GM12878 (cell line): Measurements from ENCODE around the gene YWHAQ. TPM values are rescaled to one million over a fixed set of nuclear protein-coding genes. Genes with fewer than 3 reads are reported as not detected.
"Not testable (repeated sequence)": the region's sequence is repeated elsewhere in the genome, so short reads cannot be mapped to it uniquely, and the experiment has no call there.

Source experiments
- ATAC-seq: fragments of 200-7000 bp; cut with Tn5 transposase; 3 replicates; pipeline ENCODE4 v1.9.1; 2020; ENCODE audit warnings: mild to moderate bottlenecking, moderate library complexity
- BruUV-seq: library from RNA; stranded (reverse); fragments of 400-500 nt; replicated peaks from 2 replicates; lab custom pipeline; 2021; lab: Mats Ljungman, UMichigan
- CTCF ChIA-PET: fragments of 300-600 bp; sonication (Branson Sonifier 250); formaldehyde crosslinking; extraction: SDS; loops from one replicate; lab custom pipeline; 2021; ENCODE audit warnings: inconsistent platforms; lab: Yijun Ruan, JAX
- POLR2A ChIA-PET: fragments of 350-600 bp; formaldehyde crosslinking; extraction: SDS; loops from one replicate; lab custom pipeline; 2021; ENCODE audit warnings: inconsistent platforms; lab: Charles Lee
- RAD21 ChIA-PET: fragments of 300-600 bp; sonication (Branson Sonifier 250); formaldehyde crosslinking; loops from one replicate; lab custom pipeline; 2023; ENCODE audit warnings: antibody characterized with exemption; ENCODE audit not compliant: unreplicated experiment; lab: Charles Lee
- SMC1A ChIA-PET: fragments of 300-600 bp; sonication (Branson Sonifier 250); formaldehyde crosslinking; loops from one replicate; lab custom pipeline; 2023; ENCODE audit not compliant: unreplicated experiment, uncharacterized antibody; lab: Charles Lee
- DNase-seq: peaks from one replicate; pipeline ENCODE4 v3.0.0-alpha.2; 2011; ENCODE audit warnings: low read depth, low spot score
- FAIRE-seq: peaks from 3 replicates; lab custom pipeline; 2011; peaks lifted over from hg19 to GRCh38; lab: Jason Lieb, UNC
- H2AFZ ChIP-seq: 2 replicates; pipeline ENCODE4 v1.6.0; 2011; ENCODE audit warnings: low read depth, low read length, control low read depth; ENCODE audit not compliant: control insufficient read depth
- H3K27ac ChIP-seq: 2 replicates; pipeline ENCODE4 v1.5.1; 2011; ENCODE audit warnings: control low read depth; ENCODE audit not compliant: control insufficient read depth, insufficient read depth
- H3K27me3 ChIP-seq, 2 experiments: replicated peaks in 1 of 2; 2 replicates each; pipeline versions ENCODE4 v1.6.0 to v1.6.1; 2011; ENCODE audit warnings: low read length in 1 of 2; ENCODE audit not compliant: control insufficient read depth in 2 of 2, insufficient read depth in 2 of 2
- H3K36me3 ChIP-seq, 2 experiments: 2 replicates each; pipeline ENCODE4 v1.5.1; 2011; ENCODE audit warnings: low read length in 1 of 2; ENCODE audit not compliant: control insufficient read depth in 2 of 2, insufficient read depth in 2 of 2
- H3K4me1 ChIP-seq: 2 replicates; pipeline ENCODE4 v1.6.1; 2011; ENCODE audit warnings: mild to moderate bottlenecking, low read length, moderate library complexity, mixed read lengths; ENCODE audit not compliant: control insufficient read depth, insufficient read depth
- H3K4me2 ChIP-seq: 2 replicates; pipeline ENCODE4 v1.6.0; 2011; ENCODE audit warnings: control low read depth; ENCODE audit not compliant: control insufficient read depth, insufficient read depth
- H3K4me3 ChIP-seq: fragments of 200-600 bp; sonication (generic); 2 replicates; pipeline ENCODE4 v1.5.1; 2016
- H3K79me2 ChIP-seq: 2 replicates; pipeline ENCODE4 v1.6.0; 2011; ENCODE audit warnings: low read length; ENCODE audit not compliant: control insufficient read depth, insufficient read depth
- H3K9ac ChIP-seq: 2 replicates; pipeline ENCODE4 v1.8.0; 2011; ENCODE audit warnings: low read length, control low read depth, mixed read lengths; ENCODE audit not compliant: control insufficient read depth, insufficient read depth
- H3K9me3 ChIP-seq: replicated peaks from 3 replicates; pipeline ENCODE4 v1.5.1; 2011; ENCODE audit warnings: mild to moderate bottlenecking, low read length; ENCODE audit not compliant: control insufficient read depth, insufficient read depth
- H4K20me1 ChIP-seq: 2 replicates; pipeline ENCODE4 v1.6.0; 2011; ENCODE audit not compliant: control insufficient read depth, insufficient read depth
- BHLHE40 ChIP-seq, 2 experiments: fragments of 450-650 bp in 1 of 2; IDR thresholded peaks; 2 replicates each; pipeline ENCODE4 v1.6.1; 2011 to 2017; ENCODE audit warnings: low read depth in 2 of 2, borderline replicate concordance in 1 of 2, improper control_type of control experiment in 1 of 2, low read length in 1 of 2, mild to moderate bottlenecking in 1 of 2
- RELB ChIP-seq: fragments of 450-650 bp; IDR thresholded peaks from 2 replicates; pipeline ENCODE4 v1.6.1; 2017; ENCODE audit warnings: low read depth, mild to moderate bottlenecking, moderate library complexity
- SKIL ChIP-seq: fragments of 450-650 bp; IDR thresholded peaks from 2 replicates; pipeline ENCODE4 v1.6.1; 2017; ENCODE audit warnings: mild to moderate bottlenecking, low read depth, inconsistent platforms; ENCODE audit not compliant: poor library complexity, severe bottlenecking
- SUZ12 ChIP-seq: fragments of 200-600 bp; sonication (generic); IDR thresholded peaks from one replicate; pipeline ENCODE4 v1.6.1; 2018; ENCODE audit warnings: antibody characterized with exemption, mild to moderate bottlenecking; ENCODE audit not compliant: unreplicated experiment
- TAF1 ChIP-seq: IDR thresholded peaks from 2 replicates; pipeline ENCODE4 v1.6.1; 2011; ENCODE audit warnings: mild to moderate bottlenecking, low read depth, low read length, borderline replicate concordance
- TCF7 ChIP-seq: IDR thresholded peaks from 2 replicates; pipeline ENCODE4 v1.6.1; 2014; ENCODE audit warnings: antibody characterized with exemption, borderline replicate concordance
- USF2 ChIP-seq: IDR thresholded peaks from 2 replicates; pipeline ENCODE4 v1.6.1; 2011; ENCODE audit warnings: low read depth, low read length, improper control_type of control experiment, borderline replicate concordance
- ZBTB33 ChIP-seq: fragments of 450-650 bp; IDR thresholded peaks from 2 replicates; pipeline ENCODE4 v1.6.1; 2017; ENCODE audit warnings: mild to moderate bottlenecking
- WGBS: methylation state at CpG from one replicate; pipeline ENCODE4 v1.1.6; 2016; ENCODE audit warnings: low lambda C conversion rate; ENCODE audit not compliant: insufficient replicate concordance, insufficient coverage; ENCODE audit errors: missing lambda C conversion rate; 5-methylcytosine and 5-hydroxymethylcytosine counted together
- in situ Hi-C: fragments of 300-500 bp; cut with MboI; formaldehyde crosslinking; loops from 9 replicates; pipeline ENCODE4 v1.14.3; 2018; ENCODE audit warnings: mixed read lengths
- intact Hi-C: fragments of 100-400 bp; cut with micrococcal nuclease; formaldehyde crosslinking; loops from one replicate; pipeline ENCODE4 v1.14.2; 2022; ENCODE audit not compliant: unreplicated experiment
- polyA plus RNA-seq, 11 experiments: library from polyadenylated mRNA; depleted of rRNA in 4 of 11; unstranded in 6 of 11; stranded (reverse) in 5 of 11; fragments of >200 nt; fragmentation: Nextera tagmentation in 4 of 11; fragmentation: Illumina TruSeq in 1 of 11; extraction: Ambion mirVana in 4 of 11; extraction: Trizol in 1 of 11; gene quantifications; 1 replicate in 1 of 11; 2 replicates in 10 of 11; pipeline versions ENCODE4 v1.2.1 to v1.2.3, GENCODE V29; 2011 to 2016; ENCODE audit warnings: inconsistent platforms in 2 of 11, missing spikeins in 2 of 11, low read depth in 1 of 11
- total RNA-seq, 4 experiments: library from RNA; depleted of rRNA in 3 of 4; stranded (reverse); fragments of >200 nt in 3 of 4; fragmentation: Illumina TruSeq in 1 of 4; extraction: Trizol in 1 of 4; gene quantifications; 2 replicates each; pipeline versions ENCODE4 v1.2.1 to v1.2.3, GENCODE V29; 2013 to 2021

The YWHAQ gene
- total and polyA plus RNA-seq, 10 of the 15 experiments (the other 5 are each of a cell fraction or from before 2014, with no cell fraction given): 63.0 to 515 (median 219) TPM

GRCh38 chr2:9613291-9613690, 17.5 kb downstream of the YWHAQ start (continued):
- no peak for TF ChIP-seq ZBTB33
- TF ChIP-seq BHLHE40 (IDR thresholded peaks at IDR 0.05; ENCODE audit: borderline replicate concordance in 1 of 2, low read depth in 2 of 2, low read length in 1 of 2): no peak
- TF ChIP-seq SUZ12: no peak
- no peak for TF ChIP-seq USF2
- TF ChIP-seq SKIL: no peak
- no peak for TF ChIP-seq TCF7
- no peak for TF ChIP-seq TAF1
- TF ChIP-seq RELB: no peak

GRCh38 chr2:9611549-9611912, 19.3 kb downstream of the YWHAQ start:
- intact Hi-C loops, H3K27ac ChIP-seq, H3K36me3 ChIP-seq, H3K9me3 ChIP-seq, BruUV-seq, in situ Hi-C loops, DNase-seq, H2AFZ ChIP-seq, H4K20me1 ChIP-seq, ATAC-seq, H3K4me1 ChIP-seq, H3K9ac ChIP-seq, H3K4me3 ChIP-seq, FAIRE-seq, H3K4me2 ChIP-seq, H3K27me3 ChIP-seq: not testable (repeated sequence)
- ChIA-PET SMC1A (interaction anchor here (1.0 kb wide), 2 partner anchors 8 to 19 kb away, joined by 3 read pairs; partner anchors contain the start of gene YWHAQ), CTCF (interaction anchor here (0.9 kb wide), 1 partner anchor 9 kb away, joined by 3 read pairs; no protein-coding TSS in a partner anchor), RAD21 (interaction anchor here (0.6 kb wide), 1 partner anchor 45 kb away, joined by 3 read pairs; no protein-coding TSS in a partner anchor), POLR2A (interaction anchor here (1.3 kb wide), 1 partner anchor 9 kb away, joined by 5 read pairs; no protein-coding TSS in a partner anchor)
- H3K79me2 ChIP-seq: peaks cover 89% of the 10 kb centered on the region
- 93% methylated on average over 8 of the region's 8 CpGs for WGBS
